GM11168 (cell line): ENCODE results near the gene CAMTA2.

Source experiments
- in situ Hi-C: fragments of 300-500 bp; cut with MboI; formaldehyde crosslinking; loops from one replicate; pipeline ENCODE4 v1.12.0; 2022; ENCODE audit warnings: low sequenced_read_pairs; ENCODE audit not compliant: unreplicated experiment

Gene CAMTA2

DNA sequence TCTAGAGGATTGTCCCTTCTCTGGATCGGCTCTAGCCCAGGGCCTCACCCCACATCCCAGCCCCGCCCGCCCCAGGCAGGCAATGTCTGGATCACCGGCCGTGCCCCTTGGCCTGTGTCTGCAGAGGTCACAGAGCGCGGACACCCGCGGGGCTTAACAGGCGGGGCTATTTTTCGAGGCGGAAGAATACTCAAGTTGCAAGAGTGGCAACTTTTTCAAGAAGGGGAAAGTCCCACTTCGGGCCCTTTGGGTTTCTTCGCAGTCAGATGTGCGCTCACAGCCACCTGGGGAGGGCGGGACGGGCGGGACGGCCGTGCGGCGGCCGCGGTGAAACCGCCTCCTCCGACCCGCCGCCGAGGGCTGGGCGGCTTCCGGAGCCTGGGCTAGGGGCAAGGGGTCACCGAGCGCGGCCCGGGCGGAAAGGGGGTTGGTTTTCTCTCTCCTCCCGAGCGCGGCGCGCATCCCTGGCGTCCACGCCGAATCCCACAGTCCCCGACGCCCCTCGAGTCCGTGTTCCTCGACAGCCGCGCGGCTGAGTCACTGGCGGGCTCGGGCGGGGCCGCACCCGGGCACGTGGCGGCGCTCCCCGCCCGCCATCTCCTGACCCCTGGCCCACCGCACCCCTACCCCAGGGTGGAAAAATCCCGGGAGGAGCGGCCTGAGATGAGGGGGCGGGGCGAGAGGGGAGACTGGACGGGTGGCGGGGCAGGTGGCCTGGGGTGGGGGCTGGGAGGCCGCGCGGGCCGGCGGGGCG, 38.0 kb downstream of the CAMTA2 start:
- in situ Hi-C loops = no loop called here

DNA sequence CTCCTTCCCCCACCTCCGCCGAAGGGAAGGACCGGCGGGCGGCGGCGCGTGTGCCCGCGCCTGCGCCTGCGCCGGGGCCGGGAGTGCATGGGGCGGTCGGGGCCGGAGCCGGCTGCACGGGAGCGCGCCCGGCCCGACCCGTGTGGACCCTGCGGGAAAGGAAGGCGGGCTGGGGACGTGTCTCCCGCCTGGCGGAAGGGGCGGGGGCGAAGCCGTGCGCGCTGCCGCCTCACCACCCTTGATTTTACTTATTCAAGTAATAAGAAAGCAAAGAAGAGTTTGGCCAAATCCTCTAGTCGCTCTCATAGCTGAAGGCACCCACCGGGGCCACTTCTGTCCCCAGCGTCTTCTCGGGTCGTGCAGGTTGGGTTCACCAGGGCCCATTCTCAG, 38.5 kb downstream of the CAMTA2 start:
- in situ Hi-C loops = no loop called here

DNA sequence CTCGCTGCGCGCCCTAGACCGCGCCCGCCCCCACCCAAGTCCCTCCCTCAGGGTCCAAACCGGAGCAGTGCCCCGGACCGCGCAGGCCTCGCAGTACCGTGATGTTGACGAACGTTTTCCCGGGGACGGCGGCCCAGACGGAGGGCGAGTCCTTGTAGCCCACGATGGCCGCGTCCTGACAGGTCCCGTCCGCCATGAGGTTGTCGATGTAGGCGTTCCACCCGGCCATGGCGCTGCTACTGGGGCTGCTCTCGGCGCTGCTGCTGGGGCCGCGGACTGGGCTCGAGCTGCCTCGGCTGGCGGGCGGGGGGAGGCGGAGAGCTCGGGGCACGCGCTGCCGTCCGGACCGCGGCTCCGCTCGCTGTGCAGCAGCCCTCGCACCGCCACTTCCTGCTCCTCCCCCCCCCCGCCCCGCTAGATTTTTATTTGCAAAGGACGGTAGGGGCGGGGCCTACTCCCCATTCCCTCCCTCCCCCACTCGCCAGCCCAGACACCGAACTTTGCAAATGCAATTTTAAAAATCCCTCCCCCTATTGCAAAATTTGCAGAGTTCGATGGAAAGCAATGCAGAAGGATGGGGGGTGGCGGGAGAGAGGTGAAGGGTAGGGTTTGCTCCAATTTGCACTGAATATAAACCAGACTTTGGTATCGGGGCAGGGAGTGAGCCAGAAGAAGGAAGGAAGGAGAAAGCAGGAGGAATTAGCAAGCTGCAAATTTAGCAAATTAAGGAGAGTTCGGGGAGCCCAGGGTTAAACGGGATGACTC, 39.1 kb downstream of the CAMTA2 start, which contains the start of gene PFN1:
TSS of gene PFN1 (minus strand) at position 365 of the 765 bp plus-strand sequence. CDS start at position 229, 136 bp downstream.
- in situ Hi-C loops = no loop called here

DNA sequence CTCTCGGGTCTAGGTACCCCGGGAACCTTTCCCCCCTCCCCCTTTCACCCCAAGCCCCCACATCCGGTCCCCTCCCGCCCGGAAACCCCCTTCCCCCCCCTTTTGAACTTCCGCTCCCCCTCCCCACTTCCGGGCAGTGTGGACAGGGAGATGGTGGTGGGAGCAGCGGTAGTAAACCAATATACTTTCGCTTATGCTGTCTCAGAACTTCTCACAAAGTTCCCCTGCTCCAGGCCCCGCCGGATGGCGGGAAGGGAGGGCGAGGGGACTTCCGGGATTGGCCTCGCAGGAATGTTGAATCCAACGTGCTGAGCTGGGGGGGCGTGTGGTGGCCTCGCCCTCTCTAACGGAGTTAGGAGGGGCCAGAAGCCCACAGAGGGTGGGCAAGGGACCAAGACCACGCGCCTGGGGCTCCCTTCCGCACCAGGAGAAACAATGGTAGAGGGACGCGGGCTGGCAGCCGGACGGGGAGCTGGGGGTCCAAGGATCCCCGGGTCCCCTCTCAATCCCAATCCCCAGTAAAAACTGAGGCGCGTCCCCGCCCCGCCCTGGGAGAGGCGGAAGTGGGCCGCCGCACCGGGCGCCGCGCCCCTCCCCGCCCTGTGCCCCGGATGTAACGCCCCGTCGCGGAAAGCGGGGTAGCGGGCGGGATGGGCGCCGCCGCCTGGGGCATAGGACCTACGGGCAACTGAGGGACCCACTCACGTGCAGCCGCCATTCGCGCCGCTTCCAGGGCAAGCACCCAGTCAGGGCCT, 39.9 kb downstream of the CAMTA2 start:
- in situ Hi-C loops = no loop called here

DNA sequence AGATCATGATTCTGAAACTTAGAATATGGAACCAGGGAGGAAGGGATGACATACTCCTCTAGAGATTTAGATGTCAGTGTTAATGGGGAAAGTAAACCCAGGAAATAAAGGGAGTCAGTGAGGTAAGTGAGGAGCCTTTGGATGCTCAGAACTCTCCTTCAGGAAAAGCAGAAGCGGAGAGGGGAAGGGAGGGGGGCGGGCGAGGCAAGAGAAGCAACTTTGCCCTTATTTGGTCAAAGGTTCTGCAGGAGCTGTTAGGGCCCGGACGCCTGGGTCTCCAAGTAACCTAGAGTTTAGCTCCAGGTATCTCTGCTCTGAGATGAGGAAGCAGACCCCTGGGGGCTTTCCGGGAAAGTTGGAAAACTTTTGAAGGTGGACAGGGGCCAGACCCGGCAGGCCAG, 40.5 kb downstream of the CAMTA2 start:
- in situ Hi-C loops = no loop called here

DNA sequence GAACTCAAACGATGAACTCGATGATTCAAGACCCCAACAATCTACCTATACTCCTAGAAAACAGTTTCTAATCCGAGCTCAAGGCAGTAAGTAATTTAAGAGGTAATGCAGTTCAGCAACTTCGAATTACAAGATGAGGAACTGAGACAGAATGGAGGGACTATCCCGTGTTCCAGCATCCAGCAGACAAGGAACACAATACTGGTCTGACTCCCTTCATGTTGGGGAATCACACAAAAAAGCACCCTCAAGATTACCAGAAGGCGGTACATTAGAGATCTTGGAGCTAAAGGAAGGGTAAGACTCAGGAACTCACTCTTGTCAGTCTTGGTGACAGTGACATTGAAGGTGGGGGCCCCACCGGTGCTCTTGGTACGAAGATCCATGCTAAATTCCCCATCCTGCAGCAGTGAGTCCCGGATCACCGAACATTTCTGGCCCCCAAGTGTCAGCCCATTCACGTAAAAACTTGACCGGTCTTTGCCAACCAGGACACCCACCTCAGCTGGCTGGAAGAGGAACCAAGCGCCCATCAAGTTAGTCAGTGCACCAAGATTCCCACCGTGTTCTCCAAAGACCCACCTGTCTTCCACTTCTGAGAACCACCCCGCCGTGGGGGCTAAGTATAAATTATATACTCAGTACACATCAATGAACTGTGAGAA, 41.0 kb downstream of the CAMTA2 start:
- in situ Hi-C loops = no loop called here

DNA sequence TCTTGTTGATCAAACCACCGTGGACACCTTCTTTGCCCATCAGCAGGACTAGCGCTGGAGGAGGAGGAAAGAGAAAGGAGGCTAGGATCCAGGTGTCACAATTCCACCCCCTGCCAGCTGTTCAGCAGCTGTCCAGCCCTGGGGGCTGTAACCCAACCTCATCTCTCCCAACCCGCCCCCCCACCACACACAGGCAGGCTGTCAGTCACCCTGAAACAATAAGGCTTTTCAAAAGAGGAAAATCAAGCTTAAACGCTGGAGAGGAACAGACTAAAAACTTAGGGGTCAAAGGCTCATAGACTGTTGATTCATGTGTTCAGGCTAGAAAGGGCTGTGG, 41.6 kb downstream of the CAMTA2 start:
- in situ Hi-C loops = no loop called here

DNA sequence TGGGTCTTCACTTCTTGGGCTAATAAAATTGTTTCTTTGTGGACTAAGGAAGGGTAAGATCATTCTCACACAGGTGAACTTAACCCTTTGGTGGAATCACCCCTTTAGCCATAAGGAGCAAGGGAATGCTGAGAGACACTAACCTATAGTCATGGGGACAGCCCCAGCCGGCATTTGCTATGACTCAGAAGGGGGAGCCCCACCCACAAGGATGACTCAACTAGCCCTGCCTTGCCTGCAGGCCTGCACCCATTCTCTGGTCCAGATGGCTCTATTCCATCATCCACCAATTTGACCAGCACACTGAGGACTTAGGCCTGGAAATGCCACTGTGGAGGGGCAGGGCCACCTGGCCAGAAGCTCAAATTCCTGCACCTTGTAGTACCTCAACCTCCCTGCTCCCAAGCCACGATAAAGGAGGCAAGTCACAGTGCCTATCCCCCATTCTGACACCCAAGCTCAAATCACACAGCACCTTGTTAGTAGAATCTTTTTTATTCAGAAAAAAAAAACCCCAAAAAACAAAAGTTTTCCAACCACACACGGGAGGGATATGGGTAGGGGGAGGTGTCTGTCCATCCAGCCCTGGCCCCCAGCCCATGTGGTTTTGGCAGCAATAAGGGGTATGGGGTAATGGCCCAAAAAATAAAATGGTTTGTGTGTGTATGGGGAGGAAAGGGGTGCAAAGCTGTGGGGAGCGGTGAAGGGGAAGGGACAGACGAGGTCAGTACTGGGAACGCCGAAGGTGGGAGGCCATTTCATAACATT, 42.1 kb downstream of the CAMTA2 start:
- in situ Hi-C loops = no loop called here

DNA sequence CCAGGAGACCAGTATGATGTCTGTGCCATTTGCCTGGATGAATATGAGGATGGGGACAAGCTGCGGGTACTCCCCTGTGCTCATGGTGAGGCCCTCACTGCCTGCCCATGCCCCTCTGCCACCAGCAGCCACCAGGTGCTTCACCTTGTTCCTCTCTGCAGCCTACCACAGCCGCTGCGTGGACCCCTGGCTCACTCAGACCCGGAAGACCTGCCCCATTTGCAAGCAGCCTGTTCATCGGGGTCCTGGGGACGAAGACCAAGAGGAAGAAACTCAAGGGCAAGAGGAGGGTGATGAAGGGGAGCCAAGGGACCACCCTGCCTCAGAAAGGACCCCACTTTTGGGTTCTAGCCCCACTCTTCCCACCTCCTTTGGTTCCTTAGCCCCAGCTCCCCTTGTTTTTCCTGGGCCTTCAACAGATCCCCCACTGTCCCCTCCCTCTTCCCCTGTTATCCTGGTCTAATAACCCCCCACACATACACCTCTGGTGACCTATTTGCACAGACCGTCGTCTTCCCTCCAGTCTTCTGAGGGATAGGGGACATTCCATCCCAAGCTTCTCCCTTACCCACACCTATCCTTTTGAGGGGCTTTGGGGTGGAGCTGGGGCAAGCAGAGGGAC, 42.8 kb downstream of the CAMTA2 start:
- in situ Hi-C loops = no loop called here

DNA sequence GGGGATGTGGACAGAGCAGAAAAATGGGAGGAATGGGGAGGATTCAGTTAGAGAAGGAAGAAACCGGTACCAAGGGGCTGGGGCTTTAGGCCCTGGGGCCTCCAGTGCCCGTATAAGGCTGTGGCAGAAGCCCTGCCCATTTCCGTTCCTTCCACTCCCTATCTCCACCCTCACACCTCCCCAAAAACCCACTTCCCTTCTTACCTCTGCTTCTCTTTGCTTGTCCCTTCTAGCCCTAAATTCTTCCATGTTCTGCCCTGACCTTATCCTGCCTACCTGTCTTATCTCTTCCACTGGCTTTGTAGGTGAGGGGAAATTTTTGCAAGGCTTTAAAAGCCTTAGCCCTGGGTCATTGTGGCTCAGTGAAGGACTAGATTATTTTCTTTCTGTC, 43.3 kb downstream of the CAMTA2 start:
- in situ Hi-C loops = no loop called here

DNA sequence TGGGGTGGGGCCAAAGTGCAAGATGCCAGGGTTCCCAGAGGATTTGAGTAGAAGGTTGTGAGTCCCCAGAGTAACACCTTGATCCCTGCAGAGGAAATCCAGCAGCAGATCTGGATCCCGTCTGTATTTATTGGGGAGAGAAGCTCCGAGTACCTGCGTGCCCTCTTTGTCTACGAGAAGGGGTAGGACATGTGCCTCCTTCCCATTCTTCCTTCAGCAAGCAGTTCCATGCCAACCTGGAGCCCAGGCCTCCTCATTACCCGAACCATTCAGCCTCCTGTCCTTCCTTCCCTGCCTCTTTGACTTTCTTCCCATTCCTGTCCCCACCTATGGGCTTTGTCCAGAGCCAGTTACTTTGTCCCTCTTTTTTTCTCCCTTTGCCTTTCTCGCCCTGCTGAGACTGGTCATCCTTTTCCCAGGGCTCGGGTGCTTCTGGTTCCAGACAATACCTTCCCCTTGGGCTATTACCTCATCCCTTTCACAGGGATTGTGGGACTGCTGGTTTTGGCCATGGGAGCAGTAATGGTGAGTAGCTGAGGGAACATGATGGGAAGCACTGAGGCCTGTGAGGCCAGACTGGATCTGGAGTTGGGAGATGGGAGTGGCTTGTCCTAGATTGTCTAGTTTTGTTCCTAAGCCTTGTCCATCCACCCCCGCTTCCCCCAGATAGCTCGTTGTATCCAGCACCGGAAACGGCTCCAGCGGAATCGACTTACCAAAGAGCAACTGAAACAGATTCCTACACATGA, 44.5 kb downstream of the CAMTA2 start:
- in situ Hi-C loops = no loop called here

DNA sequence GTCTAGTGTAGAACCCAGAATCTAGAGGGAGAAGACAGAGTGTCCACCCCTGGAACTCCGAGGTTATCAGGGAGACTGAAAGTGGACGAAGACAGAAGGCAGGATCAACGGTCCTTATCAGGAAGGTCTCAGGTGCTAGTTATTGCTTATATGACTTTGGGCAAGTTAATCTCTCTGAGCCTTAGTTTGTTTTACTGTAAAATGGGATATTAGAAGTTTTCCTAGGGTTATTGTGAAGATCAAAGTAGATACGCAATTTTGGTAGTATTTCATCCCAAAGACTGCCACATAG, 46.2 kb downstream of the CAMTA2 start:
- in situ Hi-C loops = no loop called here

DNA sequence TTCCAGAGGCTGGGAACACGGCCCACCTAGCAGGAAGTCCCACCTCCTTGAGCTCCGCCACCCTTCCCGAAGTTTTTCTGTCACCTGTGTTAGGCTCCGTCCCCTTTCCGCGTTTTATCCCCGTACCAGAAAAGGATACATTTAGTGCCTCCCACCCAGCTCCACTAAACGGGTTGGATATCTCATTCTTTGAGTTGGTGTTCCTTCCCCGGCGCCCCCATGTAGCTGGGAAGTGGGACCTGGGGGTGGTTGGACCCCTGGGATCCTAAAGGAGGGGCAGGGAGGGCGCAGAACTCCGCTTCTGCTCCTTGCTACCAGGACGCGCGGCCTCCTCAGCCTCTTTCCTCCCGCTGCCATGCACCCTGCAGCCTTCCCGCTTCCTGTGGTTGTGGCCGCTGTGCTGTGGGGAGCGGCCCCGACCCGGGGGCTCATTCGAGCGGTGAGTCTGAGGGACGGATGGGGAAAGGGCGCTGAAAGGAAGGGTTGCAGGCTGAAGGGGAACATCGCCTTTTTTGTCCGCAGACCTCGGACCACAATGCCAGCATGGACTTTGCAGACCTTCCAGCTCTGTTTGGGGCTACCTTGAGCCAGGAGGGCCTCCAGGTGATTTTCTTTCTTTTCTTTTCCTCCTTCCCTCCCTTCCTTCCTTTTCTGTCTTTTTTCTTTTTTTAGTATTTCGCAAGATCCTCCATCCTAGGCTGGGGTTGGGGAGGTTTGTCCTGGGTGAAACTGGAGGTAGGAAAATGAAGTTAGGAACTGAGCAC, 46.7 kb downstream of the CAMTA2 start:
- in situ Hi-C loops = no loop called here

DNA sequence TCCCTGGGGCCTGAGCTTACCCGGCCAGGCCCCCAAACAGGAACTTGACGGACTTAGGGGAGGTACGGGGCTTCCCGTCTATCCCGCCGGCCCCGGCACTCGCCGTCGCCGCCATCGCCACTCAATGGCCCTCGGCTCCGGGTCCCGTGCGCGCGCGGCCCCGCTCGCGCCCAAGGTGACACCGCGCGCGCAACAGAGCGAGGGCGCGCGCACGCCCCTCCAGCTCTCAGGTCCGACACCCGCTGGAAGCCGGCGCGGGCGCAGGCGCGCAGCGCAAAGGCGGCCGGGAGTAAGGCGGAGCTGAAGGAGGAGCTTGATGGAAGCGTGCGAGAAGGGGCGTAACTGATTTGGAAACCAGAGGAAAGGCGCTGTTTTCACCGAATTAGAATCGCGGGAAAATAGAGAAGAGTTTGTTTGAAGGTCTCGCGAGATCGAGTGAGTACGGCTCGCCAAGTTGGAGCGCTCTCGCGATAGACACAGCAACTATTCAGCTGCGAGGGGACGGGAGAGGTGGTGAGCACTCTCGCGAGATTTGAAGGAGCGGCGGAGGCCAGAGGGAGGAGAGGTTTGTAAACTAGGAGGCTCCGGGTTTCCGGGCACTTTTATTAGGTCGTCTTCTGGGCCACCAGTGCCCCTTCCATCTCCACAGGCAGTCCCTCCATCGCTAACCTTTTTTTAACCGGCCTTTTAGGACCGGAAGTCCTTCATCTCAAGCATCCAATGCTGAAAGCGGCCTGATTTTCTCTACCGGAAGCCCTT, 47.5 kb downstream of the CAMTA2 start, which contains the start of the genes RNF167 and SLC25A11:
TSS of gene RNF167 (plus strand) at position 473 of the 759 bp plus-strand sequence. CDS start 642 bp downstream, outside the sequence.
TSS of gene SLC25A11 (minus strand) at position 251 of the 759 bp plus-strand sequence. CDS start at position 115, 136 bp downstream.
- in situ Hi-C loops = no loop called here

DNA sequence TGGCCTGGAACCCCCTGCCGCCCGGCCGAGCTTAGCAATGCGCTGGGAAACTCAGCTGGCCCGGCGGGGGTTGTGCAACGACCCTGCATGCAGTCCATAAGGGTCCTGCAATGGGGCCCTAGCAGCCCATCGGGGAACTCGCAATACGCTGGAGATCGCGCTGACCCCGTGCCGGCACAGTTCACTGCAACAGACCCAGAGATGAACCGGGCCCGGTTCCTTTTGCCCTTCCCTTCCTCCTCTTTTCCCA, 48.0 kb downstream of the CAMTA2 start:
- in situ Hi-C loops = no loop called here

DNA sequence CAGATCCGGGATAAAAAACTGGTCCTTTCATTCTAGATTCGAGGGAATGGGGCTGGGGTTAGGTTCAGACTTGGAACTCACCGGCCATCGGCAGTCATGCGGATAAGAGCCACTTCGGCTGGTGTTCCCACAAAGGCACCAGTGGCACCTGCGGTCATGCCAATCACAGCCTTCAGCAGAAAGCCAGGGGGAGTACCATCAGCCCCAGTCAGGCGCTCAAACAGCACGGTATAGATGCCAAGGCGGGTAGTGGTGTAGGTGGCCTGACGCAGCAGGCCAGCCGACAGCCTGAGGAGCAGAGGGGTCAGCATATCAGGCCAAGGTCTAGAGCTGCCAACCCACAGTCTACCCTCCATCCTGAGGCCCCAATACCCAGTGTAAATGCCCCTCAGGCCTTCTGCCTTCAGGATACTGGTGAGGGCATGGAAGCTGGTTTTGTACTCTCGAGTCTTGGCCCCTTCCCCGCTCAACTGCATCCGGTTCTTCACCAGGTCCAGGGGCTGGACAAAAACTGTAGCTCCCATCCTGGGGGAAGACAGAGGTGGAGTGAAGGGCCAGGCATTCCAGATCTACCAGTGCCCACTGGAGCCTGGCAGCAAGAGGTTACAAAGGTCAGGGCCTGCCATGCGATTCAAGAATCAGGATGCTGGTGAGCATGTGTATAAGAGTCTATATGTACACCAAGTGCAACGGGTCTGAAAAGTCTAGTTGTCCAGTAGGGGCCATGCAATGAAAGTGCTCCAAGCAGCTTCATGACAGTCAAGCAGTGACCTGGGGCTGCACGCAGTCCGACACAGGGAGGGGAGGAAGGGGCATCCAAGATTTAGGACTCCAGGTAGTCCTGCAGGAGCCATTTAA, 48.6 kb downstream of the CAMTA2 start:
- in situ Hi-C loops = no loop called here

DNA sequence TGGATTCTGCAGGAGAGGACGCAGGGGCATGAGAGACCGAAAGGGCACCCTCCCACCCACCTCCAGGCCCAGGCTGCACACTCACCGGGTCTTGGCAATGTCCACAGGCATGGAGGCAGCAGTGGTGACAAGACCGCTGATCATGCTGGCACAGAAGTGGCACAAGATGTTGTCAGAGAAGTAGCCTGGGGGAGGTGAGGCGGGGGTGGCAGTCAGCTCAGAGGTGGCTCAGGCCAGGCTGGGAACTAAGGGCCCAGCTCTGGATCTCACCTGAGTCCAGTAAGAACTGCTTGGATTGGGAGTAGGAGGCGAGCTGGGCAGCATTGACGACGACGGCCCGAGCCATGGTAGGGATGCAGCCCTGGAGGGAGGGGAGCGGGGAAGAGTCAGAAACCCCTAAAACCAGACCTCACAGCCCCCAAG, 49.4 kb downstream of the CAMTA2 start:
- in situ Hi-C loops = no loop called here
